Measurements from ENCODE around the gene KRTAP5-1.

- TF ChIP-seq POLR2AphosphoS5 (IDR thresholded peaks at IDR 0.05; ENCODE audit: low read depth) (no peak), CTCF (IDR thresholded peaks at IDR 0.05; ENCODE audit: insufficient read depth, low read length) (no peak), REST (IDR thresholded peaks at IDR 0.05; ENCODE audit: insufficient replicate concordance, low read depth) (no peak)
These were observed 17.4 kb downstream of the KRTAP5-1 start for GRCh38 chr11:1567721-1568100.
